ENCODE data around the gene EPHB3. TPM values are rescaled to one million over a fixed set of nuclear protein-coding genes. Genes with fewer than 3 reads are reported as not detected.
A peak's percentile ranks its signal among the peaks of the same experiment; 100 is the strongest.

EPHB3 gene
- total and polyA plus RNA-seq, 5 donors from 2014 or later, result not detected

- Histone ChIP-seq H3K36me3 (ENCODE audit: control insufficient read depth, insufficient read depth, low read length) (no peaks in the 10 kb centered on the region), H3K4me3 (ENCODE audit: low read depth, low read length) (no peak overlapping the region), H3K27me3 (ENCODE audit: control insufficient read depth, insufficient read depth, low read length) (no peaks in the 10 kb centered on the region), H3K27ac (ENCODE audit: insufficient read depth, low read length, poor library complexity, severe bottlenecking) (no peak overlapping the region), H3K4me1 (ENCODE audit: control insufficient read depth, insufficient read depth, low read length, poor library complexity, severe bottlenecking) (peaks cover 6% of the 10 kb centered on the region), H3K9me3 (ENCODE audit: control insufficient read depth in 2 of 2, low read length in 2 of 2) (no peaks in the 10 kb centered on the region)
- DNase-seq, result no peak
- Mint-ChIP-seq H3K27ac (no peak overlapping the region), H3K4me3 (no peak overlapping the region), H3K4me1 (peaks cover 0 to 9% (median 3%) of the 10 kb centered on the region in 4 donors), H3K27me3 (peaks cover 14% of the 10 kb centered on the region), H3K9me3 (no peaks in the 10 kb centered on the region), H3K36me3 (no peaks in the 10 kb centered on the region)
- no peak for ATAC-seq (ENCODE audit: low read depth in 2 of 2)
Measured at GRCh38 chr3:184545769-184546168, 15.8 kb upstream of the EPHB3 start.

GRCh38 chr3:184546252-184546651 is 15.3 kb upstream of the EPHB3 start:
- peaks cover 0 to 9% (median 0%) of the 10 kb centered on the region in 4 donors for H3K4me1 Mint-ChIP-seq
- peaks cover 14% of the 10 kb centered on the region for H3K27me3 Mint-ChIP-seq
- DNase-seq (no peak), ATAC-seq (ENCODE audit: low read depth in 2 of 2) (no peak)
- no peak overlapping the region for H3K4me3 Mint-ChIP-seq
- H3K27ac ChIP-seq (ENCODE audit: insufficient read depth, low read length, poor library complexity, severe bottlenecking), result no peak overlapping the region
- no peaks in the 10 kb centered on the region for H3K9me3 Mint-ChIP-seq
- peaks cover 6% of the 10 kb centered on the region for H3K4me1 ChIP-seq (ENCODE audit: control insufficient read depth, insufficient read depth, low read length, poor library complexity, severe bottlenecking)
- H3K36me3 Mint-ChIP-seq, result no peaks in the 10 kb centered on the region
- H3K9me3 ChIP-seq (ENCODE audit: control insufficient read depth in 2 of 2, low read length in 2 of 2), result no peaks in the 10 kb centered on the region
- H3K4me3 ChIP-seq (ENCODE audit: low read depth, low read length), result no peak overlapping the region
- H3K27ac Mint-ChIP-seq, result no peak overlapping the region
- H3K27me3 ChIP-seq (ENCODE audit: control insufficient read depth, insufficient read depth, low read length), result no peaks in the 10 kb centered on the region
- no peaks in the 10 kb centered on the region for H3K36me3 ChIP-seq (ENCODE audit: control insufficient read depth, insufficient read depth, low read length)

GRCh38 chr3:184549796-184550577 is 11.6 kb upstream of the EPHB3 start:
- no peaks in the 10 kb centered on the region for H3K36me3 ChIP-seq (ENCODE audit: control insufficient read depth, insufficient read depth, low read length)
- no peaks in the 10 kb centered on the region for H3K36me3 Mint-ChIP-seq
- H3K4me1 ChIP-seq (ENCODE audit: control insufficient read depth, insufficient read depth, low read length, poor library complexity, severe bottlenecking), result no peaks in the 10 kb centered on the region
- H3K27ac Mint-ChIP-seq, result no peak overlapping the region
- no peaks in the 10 kb centered on the region for H3K9me3 ChIP-seq (ENCODE audit: control insufficient read depth in 2 of 2, low read length in 2 of 2)
- peaks cover 0 to 2% (median 0%) of the 10 kb centered on the region in 4 donors for H3K4me1 Mint-ChIP-seq
- no peak overlapping the region for H3K4me3 ChIP-seq (ENCODE audit: low read depth, low read length)
- H3K27me3 Mint-ChIP-seq, result peaks cover 15% of the 10 kb centered on the region
- H3K4me3 Mint-ChIP-seq, result no peak overlapping the region
- DNase-seq, result no peak
- no peak overlapping the region for H3K27ac ChIP-seq (ENCODE audit: insufficient read depth, low read length, poor library complexity, severe bottlenecking)
- no peaks in the 10 kb centered on the region for H3K27me3 ChIP-seq (ENCODE audit: control insufficient read depth, insufficient read depth, low read length)
- no peaks in the 10 kb centered on the region for H3K9me3 Mint-ChIP-seq
- no peak for ATAC-seq (ENCODE audit: low read depth in 2 of 2)

DNA sequence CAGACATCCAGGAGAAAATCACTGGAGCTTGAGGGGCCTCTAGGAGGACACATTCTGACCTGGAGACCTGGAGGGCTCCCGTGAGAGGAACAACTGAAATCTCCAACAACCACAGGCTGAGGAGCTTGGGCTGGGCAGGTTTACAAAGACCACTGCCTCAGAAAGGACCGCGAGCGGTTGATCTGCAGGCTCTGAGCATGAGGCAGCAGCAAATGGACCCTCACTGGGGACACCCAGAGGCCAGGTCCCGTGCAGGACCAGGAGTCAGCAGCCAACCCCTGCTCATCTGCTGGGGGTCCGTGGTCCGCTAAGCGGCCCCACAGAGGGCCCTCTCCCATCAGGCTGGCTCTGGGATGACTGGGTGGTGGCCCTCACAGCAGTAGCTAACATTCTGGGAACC is 10.5 kb upstream of the EPHB3 start:
- Mint-ChIP-seq H3K27ac (no peak overlapping the region), H3K9me3 (peaks cover 0 to 2% (median 0%) of the 10 kb centered on the region in 7 donors), H3K4me1 (peaks cover 0 to 2% (median 0%) of the 10 kb centered on the region in 4 donors), H3K27me3 (peaks cover 9% of the 10 kb centered on the region), H3K4me3 (no peak overlapping the region), H3K36me3 (no peaks in the 10 kb centered on the region)
- DNase-seq (no peak), ATAC-seq (ENCODE audit: low read depth in 2 of 2) (no peak)
- H3K27me3 ChIP-seq (ENCODE audit: control insufficient read depth, insufficient read depth, low read length), result no peaks in the 10 kb centered on the region
- no peak overlapping the region for H3K27ac ChIP-seq (ENCODE audit: insufficient read depth, low read length, poor library complexity, severe bottlenecking)
- peaks cover 3% of the 10 kb centered on the region for H3K4me1 ChIP-seq (ENCODE audit: control insufficient read depth, insufficient read depth, low read length, poor library complexity, severe bottlenecking)
- H3K4me3 ChIP-seq (ENCODE audit: low read depth, low read length), result no peak overlapping the region
- H3K9me3 ChIP-seq (ENCODE audit: control insufficient read depth in 2 of 2, low read length in 2 of 2), result no peaks in the 10 kb centered on the region
- H3K36me3 ChIP-seq (ENCODE audit: control insufficient read depth, insufficient read depth, low read length), result no peaks in the 10 kb centered on the region

GRCh38 chr3:184551614-184552256 is 9.8 kb upstream of the EPHB3 start:
- H3K36me3 Mint-ChIP-seq, result no peaks in the 10 kb centered on the region
- H3K27ac Mint-ChIP-seq, result no peak overlapping the region
- peaks cover 12% of the 10 kb centered on the region for H3K27me3 Mint-ChIP-seq
- H3K9me3 Mint-ChIP-seq, result peaks cover 0 to 2% (median 0%) of the 10 kb centered on the region in 7 donors
- Histone ChIP-seq H3K27me3 (ENCODE audit: control insufficient read depth, insufficient read depth, low read length) (no peaks in the 10 kb centered on the region), H3K4me3 (ENCODE audit: low read depth, low read length) (no peak overlapping the region), H3K4me1 (ENCODE audit: control insufficient read depth, insufficient read depth, low read length, poor library complexity, severe bottlenecking) (peaks cover 4% of the 10 kb centered on the region), H3K36me3 (ENCODE audit: control insufficient read depth, insufficient read depth, low read length) (no peaks in the 10 kb centered on the region), H3K9me3 (ENCODE audit: control insufficient read depth in 2 of 2, low read length in 2 of 2) (no peaks in the 10 kb centered on the region), H3K27ac (ENCODE audit: insufficient read depth, low read length, poor library complexity, severe bottlenecking) (no peak overlapping the region)
- H3K4me1 Mint-ChIP-seq, result peaks cover 0 to 8% (median 0%) of the 10 kb centered on the region in 4 donors
- ATAC-seq (ENCODE audit: low read depth in 2 of 2), result no peak
- DNase-seq, result no peak
- H3K4me3 Mint-ChIP-seq, result peak overlapping the region in 1 of 4 donors; percentile 44

DNA sequence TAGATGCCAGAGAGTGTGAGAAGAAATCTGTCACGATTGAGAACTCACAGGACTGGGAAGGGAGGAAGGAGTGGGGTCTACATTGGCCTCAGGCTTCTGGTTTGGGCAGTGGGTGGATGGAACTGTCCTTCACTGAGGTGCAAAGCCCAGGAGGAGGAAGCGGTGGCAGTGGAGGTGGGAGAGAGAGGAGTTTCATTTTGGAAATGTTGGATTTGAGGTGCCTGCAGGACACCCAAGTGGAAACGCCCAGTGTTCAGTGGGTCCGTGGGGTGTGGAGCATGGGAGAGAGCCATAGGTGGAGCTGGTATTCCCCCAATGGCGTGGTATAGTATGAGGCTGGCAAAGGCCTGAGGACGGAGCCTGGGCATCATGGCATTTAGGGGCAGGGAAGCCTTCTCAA is 9.3 kb upstream of the EPHB3 start:
- no peaks in the 10 kb centered on the region for H3K27me3 ChIP-seq (ENCODE audit: control insufficient read depth, insufficient read depth, low read length)
- H3K27ac ChIP-seq (ENCODE audit: insufficient read depth, low read length, poor library complexity, severe bottlenecking), result no peak overlapping the region
- H3K4me3 ChIP-seq (ENCODE audit: low read depth, low read length), result no peak overlapping the region
- no peak overlapping the region for H3K27ac Mint-ChIP-seq
- H3K36me3 Mint-ChIP-seq, result no peaks in the 10 kb centered on the region
- H3K36me3 ChIP-seq (ENCODE audit: control insufficient read depth, insufficient read depth, low read length), result no peaks in the 10 kb centered on the region
- H3K4me3 Mint-ChIP-seq, result no peak overlapping the region
- DNase-seq (no peak), ATAC-seq (ENCODE audit: low read depth in 2 of 2) (no peak)
- peaks cover 0 to 12% (median 0%) of the 10 kb centered on the region in 4 donors for H3K4me1 Mint-ChIP-seq
- peaks cover 0 to 2% (median 0%) of the 10 kb centered on the region in 7 donors for H3K9me3 Mint-ChIP-seq
- peaks cover 12% of the 10 kb centered on the region for H3K27me3 Mint-ChIP-seq
- no peaks in the 10 kb centered on the region for H3K9me3 ChIP-seq (ENCODE audit: control insufficient read depth in 2 of 2, low read length in 2 of 2)
- peaks cover 8% of the 10 kb centered on the region for H3K4me1 ChIP-seq (ENCODE audit: control insufficient read depth, insufficient read depth, low read length, poor library complexity, severe bottlenecking)

GRCh38 chr3:184552863-184553262 is 8.7 kb upstream of the EPHB3 start:
- Histone ChIP-seq H3K27ac (ENCODE audit: insufficient read depth, low read length, poor library complexity, severe bottlenecking) (no peak overlapping the region), H3K4me3 (ENCODE audit: low read depth, low read length) (no peak overlapping the region), H3K27me3 (ENCODE audit: control insufficient read depth, insufficient read depth, low read length) (peaks cover 3% of the 10 kb centered on the region), H3K9me3 (ENCODE audit: control insufficient read depth in 2 of 2, low read length in 2 of 2) (no peaks in the 10 kb centered on the region), H3K4me1 (ENCODE audit: control insufficient read depth, insufficient read depth, low read length, poor library complexity, severe bottlenecking) (peaks cover 8% of the 10 kb centered on the region), H3K36me3 (ENCODE audit: control insufficient read depth, insufficient read depth, low read length) (no peaks in the 10 kb centered on the region)
- DNase-seq (no peak), ATAC-seq (ENCODE audit: low read depth in 2 of 2) (no peak)
- Mint-ChIP-seq H3K4me1 (peaks cover 0 to 14% (median 0%) of the 10 kb centered on the region in 4 donors), H3K27me3 (peaks cover 15% of the 10 kb centered on the region), H3K27ac (no peak overlapping the region), H3K4me3 (no peak overlapping the region), H3K9me3 (peaks cover 0 to 2% (median 0%) of the 10 kb centered on the region in 7 donors), H3K36me3 (no peaks in the 10 kb centered on the region)

Data from CD4-positive, CD25-positive, alpha-beta regulatory T cell (primary cell).